HEK293 (cell line): ENCODE data around the gene KRTAP5-5.
A peak's percentile ranks its signal among the peaks of the same experiment; 100 is the strongest.

Experiments used
- CTCF ChIA-PET: fragments of 350-600 bp; formaldehyde crosslinking; extraction: SDS; loops from one replicate; lab custom pipeline; 2021; ENCODE audit warnings: antibody characterized with exemption; lab: Yijun Ruan, JAX
- POLR2A ChIA-PET: fragments of 300-600 bp; formaldehyde crosslinking; extraction: SDS; loops from one replicate; lab custom pipeline; 2020; ENCODE audit warnings: antibody characterized with exemption, inconsistent platforms; lab: Yijun Ruan, JAX
- H3K27ac ChIP-seq: fragments of 200-500 bp; sonication (Bioruptor generic); 2 replicates; pipeline ENCODE4 v1.5.1; 2014; ENCODE audit warnings: low read depth, low read length, control low read depth, inconsistent platforms; ENCODE audit errors: extremely low read depth
- H3K36me3 ChIP-seq, 2 experiments: fragments of 200-500 bp in 1 of 2; sonication (Bioruptor generic) in 1 of 2; 1 replicate in 1 of 2; 2 replicates in 1 of 2; pipeline ENCODE4 v1.5.1; 2014 to 2017; ENCODE audit warnings: inconsistent platforms in 2 of 2, low read length in 2 of 2; ENCODE audit not compliant: control insufficient read depth in 2 of 2, insufficient read depth in 1 of 2
- H3K4me1 ChIP-seq: fragments of 200-500 bp; sonication (Bioruptor generic); 2 replicates; pipeline ENCODE4 v1.5.1; 2014; ENCODE audit warnings: mild to moderate bottlenecking, low read length, inconsistent platforms; ENCODE audit not compliant: control insufficient read depth, insufficient read depth
- H3K4me3 ChIP-seq: 2 replicates; pipeline ENCODE4 v1.5.1; 2011; ENCODE audit warnings: low read depth, mild to moderate bottlenecking, control low read depth, low read length, moderate library complexity
- H3K9me3 ChIP-seq: fragments of 200-500 bp; sonication (Bioruptor generic); 2 replicates; pipeline ENCODE4 v1.5.1; 2014; ENCODE audit warnings: low read depth, low read length, inconsistent platforms; ENCODE audit not compliant: control insufficient read depth, insufficient read depth
- GLI2 ChIP-seq: fragments of 450-650 bp; formaldehyde crosslinking; IDR thresholded peaks from 2 replicates; pipeline ENCODE4; 2017; ENCODE audit warnings: missing biosample characterization, missing genetic modification characterization, low read depth, borderline replicate concordance
- GLIS1 ChIP-seq: fragments of 450-650 bp; formaldehyde crosslinking; IDR thresholded peaks from 2 replicates; pipeline ENCODE4 v1.5.1; 2016; ENCODE audit warnings: missing biosample characterization, missing genetic modification characterization
- HOXD13 ChIP-seq: sonication (generic); formaldehyde crosslinking; IDR thresholded peaks from 2 replicates; pipeline ENCODE4 v1.8.0; 2022; ENCODE audit warnings: missing genetic modification reagents, borderline replicate concordance
- KLF16 ChIP-seq: fragments of 450-650 bp; formaldehyde crosslinking; IDR thresholded peaks from 2 replicates; pipeline ENCODE4 v1.5.1; 2017; ENCODE audit warnings: missing biosample characterization, missing genetic modification characterization
- REST ChIP-seq: fragments of 450-650 bp; formaldehyde crosslinking; IDR thresholded peaks from 2 replicates; pipeline ENCODE4 v1.5.1; 2016; ENCODE audit warnings: missing biosample characterization, missing genetic modification characterization
- ZBTB1 ChIP-seq: fragments of 450-650 bp; formaldehyde crosslinking; IDR thresholded peaks from 2 replicates; pipeline ENCODE4 v1.5.1; 2016; ENCODE audit warnings: missing biosample characterization, missing genetic modification characterization
- ZNF10 ChIP-seq: fragments of 450-650 bp; formaldehyde crosslinking; IDR thresholded peaks from 2 replicates; pipeline ENCODE4 v1.5.1; 2017; ENCODE audit warnings: missing biosample characterization, missing genetic modification characterization
- ZNF335 ChIP-seq: fragments of 450-650 bp; formaldehyde crosslinking; conservative IDR thresholded peaks from 2 replicates; pipeline ENCODE4 v1.5.1; 2016; ENCODE audit warnings: missing biosample characterization, missing genetic modification characterization
- ZNF341 ChIP-seq: fragments of 450-650 bp; formaldehyde crosslinking; IDR thresholded peaks from 2 replicates; pipeline ENCODE4; 2016; ENCODE audit warnings: low read depth, missing biosample characterization, missing genetic modification characterization
- ZNF354C ChIP-seq: fragments of 450-650 bp; formaldehyde crosslinking; IDR thresholded peaks from 2 replicates; pipeline ENCODE4 v1.5.1; 2016; ENCODE audit warnings: missing biosample characterization, missing genetic modification characterization, low read depth, borderline replicate concordance
- ZNF48 ChIP-seq: fragments of 450-650 bp; formaldehyde crosslinking; IDR thresholded peaks from 2 replicates; pipeline ENCODE4 v1.5.1; 2016; ENCODE audit warnings: missing biosample characterization, missing genetic modification characterization
- ZNF521 ChIP-seq: fragments of 450-650 bp; formaldehyde crosslinking; IDR thresholded peaks from 2 replicates; pipeline ENCODE4 v1.5.1; 2017; ENCODE audit warnings: missing biosample characterization, mild to moderate bottlenecking, missing genetic modification characterization
- ZNF548 ChIP-seq: fragments of 450-650 bp; formaldehyde crosslinking; IDR thresholded peaks from 2 replicates; pipeline ENCODE4 v1.5.1; 2016; ENCODE audit warnings: missing biosample characterization, missing genetic modification characterization
- ZNF558 ChIP-seq: fragments of 450-650 bp; formaldehyde crosslinking; IDR thresholded peaks from 2 replicates; pipeline ENCODE4 v1.5.1; 2016; ENCODE audit warnings: missing biosample characterization, missing genetic modification characterization
- ZNF843 ChIP-seq: fragments of 450-650 bp; formaldehyde crosslinking; IDR thresholded peaks from 2 replicates; pipeline ENCODE4 v1.5.1; 2016; ENCODE audit warnings: missing biosample characterization, missing genetic modification characterization

The KRTAP5-5 gene

GRCh38 chr11:1648653-1649420 lies 19.3 kb downstream of the KRTAP5-5 start (continued):
- TF ChIP-seq HOXD13 (CRISPR knock-in tag), result no peak
- TF ChIP-seq, all 188 proteins: peak for 0

- TF ChIP-seq ZNF10 (tag by site-specific recombination) (peak; percentile 100), ZNF843 (tag by site-specific recombination) (no peak), ZNF548 (tag by site-specific recombination) (no peak)
- H3K9me3 ChIP-seq, result no peaks in the 10 kb centered on the region
- H3K4me3 ChIP-seq, result no peak overlapping the region
- ChIA-PET CTCF (interaction anchor here (0.5 to 6.4 kb wide), 14 partner anchors 11 to 781 kb away, joined by 3 to 138 read pairs (median 4); partner anchors contain the start of genes KRTAP5-5 and KRTAP5-6), POLR2A (no interaction called here)
- H3K36me3 ChIP-seq, result no peaks in the 10 kb centered on the region
- H3K27ac ChIP-seq, result no peak overlapping the region
- H3K4me1 ChIP-seq, result no peaks in the 10 kb centered on the region
Measured at GRCh38 chr11:1650034-1650917, 20.7 kb downstream of the KRTAP5-5 start.

- no peaks in the 10 kb centered on the region for H3K36me3 ChIP-seq
- H3K9me3 ChIP-seq, result no peaks in the 10 kb centered on the region
- H3K4me1 ChIP-seq, result no peaks in the 10 kb centered on the region
- TF ChIP-seq ZNF335 (tag by site-specific recombination), result no peak
- no peak for TF ChIP-seq GLI2 (tag by site-specific recombination)
- TF ChIP-seq REST (tag by site-specific recombination), result no peak
- TF ChIP-seq ZNF48 (tag by site-specific recombination), result no peak
- TF ChIP-seq KLF16 (tag by site-specific recombination), result no peak
- TF ChIP-seq ZNF558 (tag by site-specific recombination), result no peak
- TF ChIP-seq ZNF354C (tag by site-specific recombination), result no peak
- TF ChIP-seq ZBTB1, result no peak
- TF ChIP-seq, all 188 proteins: peak for 0
- Histone ChIP-seq H3K4me3 (no peak overlapping the region), H3K27ac (no peak overlapping the region)
- CTCF ChIA-PET, result interaction anchor here (0.9 to 6.4 kb wide), 13 partner anchors 11 to 500 kb away, joined by 3 to 138 read pairs (median 5); partner anchors contain the start of genes KRTAP5-5 and KRTAP5-6
- POLR2A ChIA-PET, result no interaction called here
Measured at GRCh38 chr11:1650918-1651262, 21.3 kb downstream of the KRTAP5-5 start.

GRCh38 chr11:1651411-1651980 lies 21.9 kb downstream of the KRTAP5-5 start:
- Histone ChIP-seq H3K27ac (no peak overlapping the region), H3K9me3 (no peaks in the 10 kb centered on the region), H3K4me1 (no peaks in the 10 kb centered on the region), H3K36me3 (no peaks in the 10 kb centered on the region), H3K4me3 (no peak overlapping the region)
- ChIA-PET CTCF (interaction anchor here (0.9 to 6.4 kb wide), 15 partner anchors 12 to 505 kb away, joined by 3 to 138 read pairs (median 8); partner anchors contain the start of genes KRTAP5-5 and KRTAP5-6), POLR2A (no interaction called here)
- TF ChIP-seq ZNF341 (no peak), GLIS1 (no peak), GLI2 (tag by site-specific recombination) (no peak), ZNF521 (tag by site-specific recombination) (no peak)
